C1 segment of cervical spinal cord (tissue), 14 donors: ENCODE results near the gene NCF2.
"Not testable (repeated sequence)": the region's sequence is repeated elsewhere in the genome, so short reads cannot be mapped to it uniquely, and the experiment has no call there.

Experiments used
- DNase-seq, 14 donors: peaks; one replicate each; lab custom pipeline; 2025; lab: John Stamatoyannopoulos, UW

The NCF2 gene

GRCh38 chr1:183590244-183591191 is at the start of gene NCF2:
Gene NCF2 (minus strand): TSS chr1:183590459. CDS start chr1:183590329, 130 bp downstream.
- peak in 6 of 14 donors; percentile 27 to 44 (median 30) for DNase-seq

GRCh38 chr1:183638649-183639387 is 48.6 kb upstream of the NCF2 start:
- DNase-seq = no peak

- DNase-seq = peak in 1 of 14 donors; percentile 29
Measured at GRCh38 chr1:183636783-183637182, 46.5 kb upstream of the NCF2 start.

- DNase-seq = no peak
Measured at GRCh38 chr1:183636334-183636682, 46.0 kb upstream of the NCF2 start.

GRCh38 chr1:183635606-183636333 is 45.5 kb upstream of the NCF2 start, which contains the start of gene ARPC5:
Gene ARPC5 (minus strand): TSS chr1:183635783. CDS start chr1:183635659, 124 bp downstream.
- DNase-seq = peak; percentile 90 to 99 (median 96)

GRCh38 chr1:183635099-183635605 is 44.9 kb upstream of the NCF2 start:
- peak in 3 of 14 donors; percentile 37 to 72 (median 57) for DNase-seq

GRCh38 chr1:183634429-183635065 is 44.3 kb upstream of the NCF2 start:
- no peak for DNase-seq

GRCh38 chr1:183633676-183634343 is 43.6 kb upstream of the NCF2 start:
- peak in 2 of 14 donors; percentile 6 to 59 for DNase-seq

GRCh38 chr1:183632964-183633363 is 42.7 kb upstream of the NCF2 start:
- no peak for DNase-seq

- no peak for DNase-seq
Measured at GRCh38 chr1:183632114-183632513, 41.9 kb upstream of the NCF2 start.

GRCh38 chr1:183630748-183631147 is 40.5 kb upstream of the NCF2 start:
- peak in 4 of 14 donors; percentile 10 to 30 (median 29) for DNase-seq

GRCh38 chr1:183628537-183628936 is 38.3 kb upstream of the NCF2 start:
- no peak for DNase-seq

- DNase-seq = not testable (repeated sequence)
Measured at GRCh38 chr1:183626236-183626635, 36.0 kb upstream of the NCF2 start.

GRCh38 chr1:183622884-183623785 is 32.9 kb upstream of the NCF2 start:
- DNase-seq = peak in 6 of 14 donors; percentile 13 to 30 (median 17)

GRCh38 chr1:183622013-183622412 is 31.8 kb upstream of the NCF2 start:
- no peak for DNase-seq

- no peak for DNase-seq
Measured at GRCh38 chr1:183620311-183620710, 30.1 kb upstream of the NCF2 start.

- no peak for DNase-seq
Measured at GRCh38 chr1:183619781-183620180, 29.5 kb upstream of the NCF2 start.

GRCh38 chr1:183618202-183618601 is 27.9 kb upstream of the NCF2 start:
- not testable (repeated sequence) for DNase-seq

- not testable (repeated sequence) for DNase-seq
Measured at GRCh38 chr1:183612975-183613374, 22.7 kb upstream of the NCF2 start.
